GM21390 (cell line): ENCODE data around the gene MYBPC1.
A peak's percentile ranks its signal among the peaks of the same experiment; 100 is the strongest.
"Not testable (repeated sequence)": the region's sequence is repeated elsewhere in the genome, so short reads cannot be mapped to it uniquely, and the experiment has no call there.

ENCODE experiments used
- ATAC-seq: cut with Tn5 transposase; IDR thresholded peaks from one replicate; pipeline ENCODE4 v1.9.1; 2021; ENCODE audit not compliant: unreplicated experiment

The MYBPC1 gene

GRCh38 chr12:101653503-101653902 is 58.7 kb downstream of the MYBPC1 start:
- no peak for ATAC-seq

- no peak for ATAC-seq
These were observed 59.7 kb downstream of the MYBPC1 start for GRCh38 chr12:101654442-101654841.

- no peak for ATAC-seq
These were observed 60.6 kb downstream of the MYBPC1 start for GRCh38 chr12:101655393-101655792.

- not testable (repeated sequence) for ATAC-seq
These were observed 65.9 kb downstream of the MYBPC1 start for GRCh38 chr12:101660662-101661061.

GRCh38 chr12:101663298-101663697 is 68.5 kb downstream of the MYBPC1 start:
- no peak for ATAC-seq

GRCh38 chr12:101664992-101665391 is 70.2 kb downstream of the MYBPC1 start:
- ATAC-seq: no peak

GRCh38 chr12:101666052-101666728 is 71.4 kb downstream of the MYBPC1 start:
- no peak for ATAC-seq

GRCh38 chr12:101667591-101667990 is 72.8 kb downstream of the MYBPC1 start:
- no peak for ATAC-seq

GRCh38 chr12:101670007-101670671 is 75.4 kb downstream of the MYBPC1 start:
- no peak for ATAC-seq

- peak; percentile 90 for ATAC-seq
These were observed 76.5 kb downstream of the MYBPC1 start for GRCh38 chr12:101671157-101671791.

- no peak for ATAC-seq
These were observed 77.1 kb downstream of the MYBPC1 start for GRCh38 chr12:101671833-101672232.

GRCh38 chr12:101675555-101675954 is 80.8 kb downstream of the MYBPC1 start:
- ATAC-seq: no peak

- ATAC-seq: not testable (repeated sequence)
These were observed 81.7 kb downstream of the MYBPC1 start for GRCh38 chr12:101676497-101676896.

GRCh38 chr12:101678081-101678480 is 83.3 kb downstream of the MYBPC1 start:
- no peak for ATAC-seq

GRCh38 chr12:101680240-101680639 is 85.5 kb downstream of the MYBPC1 start:
- ATAC-seq: no peak

- ATAC-seq: no peak
These were observed 85.9 kb downstream of the MYBPC1 start for GRCh38 chr12:101680647-101681046.

- not testable (repeated sequence) for ATAC-seq
These were observed 86.9 kb downstream of the MYBPC1 start for GRCh38 chr12:101681627-101682026.

- ATAC-seq: no peak
These were observed 90.3 kb downstream of the MYBPC1 start for GRCh38 chr12:101685092-101685491.

GRCh38 chr12:101686176-101686575 is 91.4 kb downstream of the MYBPC1 start:
- ATAC-seq: no peak

GRCh38 chr12:101690544-101691098 is 95.8 kb downstream of the MYBPC1 start:
- ATAC-seq: no peak

GRCh38 chr12:101691503-101692096 is 96.8 kb downstream of the MYBPC1 start:
- ATAC-seq: no peak
